ENCODE results near the gene RAD51B. TPM values are rescaled to one million over a fixed set of nuclear protein-coding genes. Genes with fewer than 3 reads are reported as not detected.

Gene RAD51B
- total RNA-seq, 4 donors from 2014 or later = 8.9 to 30.3 (median 10.4) TPM

DNA sequence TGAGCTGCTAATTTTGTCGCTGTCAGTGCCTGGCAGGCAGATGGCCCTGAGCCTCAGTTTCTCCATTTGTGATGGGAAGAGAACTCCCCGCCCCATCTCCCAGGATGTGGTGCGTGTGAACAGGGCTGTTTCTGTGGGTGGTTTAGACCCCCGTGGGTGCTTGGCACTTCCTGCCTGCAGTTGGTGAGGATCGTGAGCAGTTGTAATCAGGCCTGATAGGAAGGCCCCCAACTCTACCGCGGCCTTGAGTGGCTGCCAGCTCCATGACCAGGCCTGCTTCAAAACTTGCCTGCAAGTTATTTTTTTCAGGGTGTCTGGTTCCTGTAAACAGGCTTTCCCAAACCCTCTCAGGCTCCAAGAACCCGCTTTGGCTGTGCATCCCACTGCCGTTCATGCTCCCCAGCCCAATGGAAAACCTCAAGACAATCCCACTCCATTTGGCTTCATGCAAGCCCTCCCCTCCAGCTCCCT lies 834.9 kb downstream of the RAD51B start:
- TF ChIP-seq, protein P1, sequence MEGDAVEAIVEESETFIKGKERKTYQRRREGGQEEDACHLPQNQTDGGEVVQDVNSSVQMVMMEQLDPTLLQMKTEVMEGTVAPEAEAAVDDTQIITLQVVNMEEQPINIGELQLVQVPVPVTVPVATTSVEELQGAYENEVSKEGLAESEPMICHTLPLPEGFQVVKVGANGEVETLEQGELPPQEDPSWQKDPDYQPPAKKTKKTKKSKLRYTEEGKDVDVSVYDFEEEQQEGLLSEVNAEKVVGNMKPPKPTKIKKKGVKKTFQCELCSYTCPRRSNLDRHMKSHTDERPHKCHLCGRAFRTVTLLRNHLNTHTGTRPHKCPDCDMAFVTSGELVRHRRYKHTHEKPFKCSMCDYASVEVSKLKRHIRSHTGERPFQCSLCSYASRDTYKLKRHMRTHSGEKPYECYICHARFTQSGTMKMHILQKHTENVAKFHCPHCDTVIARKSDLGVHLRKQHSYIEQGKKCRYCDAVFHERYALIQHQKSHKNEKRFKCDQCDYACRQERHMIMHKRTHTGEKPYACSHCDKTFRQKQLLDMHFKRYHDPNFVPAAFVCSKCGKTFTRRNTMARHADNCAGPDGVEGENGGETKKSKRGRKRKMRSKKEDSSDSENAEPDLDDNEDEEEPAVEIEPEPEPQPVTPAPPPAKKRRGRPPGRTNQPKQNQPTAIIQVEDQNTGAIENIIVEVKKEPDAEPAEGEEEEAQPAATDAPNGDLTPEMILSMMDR (IDR thresholded peaks at IDR 0.05) = no peak
- ATAC-seq (ENCODE audit: low FRiP score) = no peak
- DNase-seq (ENCODE audit: low spot score) = no peak

GRCh38 chr14:68655021-68655831 lies 835.6 kb downstream of the RAD51B start:
- DNase-seq (ENCODE audit: low spot score) (no peak), ATAC-seq (ENCODE audit: low FRiP score) (no peak)
- TF ChIP-seq, protein P1 (IDR thresholded peaks at IDR 0.05) = no peak

DNA sequence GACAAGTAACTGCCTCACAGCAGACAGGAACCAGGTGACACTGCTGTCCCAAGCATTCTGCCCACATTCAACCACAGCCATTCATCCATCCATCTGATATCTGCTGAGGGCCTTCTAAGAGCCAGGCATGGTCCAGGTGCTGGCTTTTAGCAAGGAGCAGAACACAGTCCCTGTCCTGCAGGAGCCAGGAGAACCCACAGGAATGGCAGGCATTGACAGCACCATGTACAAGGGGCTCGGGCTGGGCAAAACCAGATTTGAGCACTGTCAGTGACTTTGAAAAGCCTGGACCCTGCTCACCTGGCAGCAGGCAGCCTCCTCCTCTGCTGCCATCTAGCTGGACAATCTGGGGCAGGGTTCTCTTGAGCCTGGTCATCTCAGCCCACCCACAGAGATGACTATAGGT lies 836.3 kb downstream of the RAD51B start:
- no peak for ATAC-seq (ENCODE audit: low FRiP score)
- TF ChIP-seq, protein P1 (IDR thresholded peaks at IDR 0.05) = no peak
- no peak for DNase-seq (ENCODE audit: low spot score)

DNA sequence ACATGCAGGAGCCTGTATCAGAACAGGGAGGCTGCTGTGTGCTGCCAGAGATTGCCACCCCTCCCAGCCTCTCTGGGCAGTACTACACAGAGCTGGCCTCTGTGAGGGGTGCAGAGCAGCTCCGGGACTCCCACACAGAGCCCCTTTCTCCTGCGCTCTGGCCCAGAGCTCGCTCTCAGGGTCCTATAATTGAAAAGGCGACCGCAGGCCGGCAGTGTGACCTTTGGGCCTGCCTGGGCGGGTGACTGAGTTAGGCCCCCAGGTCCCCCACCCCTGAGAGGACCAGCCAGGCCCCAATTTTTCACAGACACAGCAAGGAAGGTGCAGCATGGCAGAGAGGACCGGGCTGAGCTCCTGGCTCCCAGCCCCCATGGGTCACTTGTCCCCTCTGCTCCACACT lies 836.9 kb downstream of the RAD51B start:
- TF ChIP-seq, protein P1 (IDR thresholded peaks at IDR 0.05) = no peak
- DNase-seq (ENCODE audit: low spot score) = no peak
- no peak for ATAC-seq (ENCODE audit: low FRiP score)

DNA sequence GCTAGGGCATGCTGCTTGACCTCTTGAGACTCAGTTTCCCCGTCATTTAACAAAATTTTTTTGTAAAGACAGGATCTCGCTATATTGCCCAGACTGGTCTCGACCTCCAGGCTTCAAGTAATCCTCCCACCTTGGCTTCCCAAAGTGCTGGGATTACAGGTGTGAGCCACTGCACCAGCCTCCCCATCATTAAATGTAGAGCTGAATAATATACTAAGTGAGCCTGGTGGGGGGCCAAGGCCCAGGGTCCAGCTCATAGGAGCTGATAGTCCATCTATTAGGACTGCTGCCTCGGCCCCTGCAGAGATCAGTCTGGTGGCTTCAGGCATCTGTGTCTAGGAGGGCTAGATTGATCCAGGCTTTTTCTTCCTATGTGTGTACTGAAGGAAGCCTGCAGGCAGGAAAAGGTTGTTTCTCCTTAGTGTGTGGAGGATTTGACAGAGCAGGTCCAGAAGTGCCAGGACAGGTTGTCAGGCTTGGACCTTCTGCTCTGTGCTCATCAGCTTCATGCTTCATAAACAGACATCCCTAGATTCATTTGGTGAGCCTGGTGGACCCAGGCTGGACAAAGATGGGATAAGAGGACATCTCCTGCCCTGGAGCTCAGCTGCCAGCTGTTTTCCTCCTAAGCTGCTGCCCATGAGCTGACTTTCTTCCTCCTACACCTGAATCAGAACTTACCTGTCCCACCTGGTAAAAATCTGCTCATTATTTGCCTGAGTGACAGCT lies 837.9 kb downstream of the RAD51B start:
- DNase-seq (ENCODE audit: low spot score) = no peak
- TF ChIP-seq, protein P1 (IDR thresholded peaks at IDR 0.05) = no peak
- no peak for ATAC-seq (ENCODE audit: low FRiP score)

GRCh38 chr14:68658029-68658509 lies 838.5 kb downstream of the RAD51B start:
- TF ChIP-seq, protein P1 (IDR thresholded peaks at IDR 0.05) = no peak
- ATAC-seq (ENCODE audit: low FRiP score) (no peak), DNase-seq (ENCODE audit: low spot score) (no peak)

Data from omental fat pad (tissue), 4 donors.